NCI-H1417 (cell line): ENCODE results near the gene TMEM101.
A peak's percentile ranks its signal among the peaks of the same experiment; 100 is the strongest.
"Not testable (repeated sequence)": the region's sequence is repeated elsewhere in the genome, so short reads cannot be mapped to it uniquely, and the experiment has no call there.

ENCODE experiments used
- DNase-seq, 3 experiments: peaks; one replicate each; lab custom pipeline; 2025; lab: John Stamatoyannopoulos, UW

The TMEM101 gene

GRCh38 chr17:44000141-44000860 lies 14.5 kb downstream of the TMEM101 start:
- no peak for DNase-seq

- no peak for DNase-seq
These were observed 15.7 kb downstream of the TMEM101 start for GRCh38 chr17:43999024-43999423.

- no peak for DNase-seq
These were observed 16.2 kb downstream of the TMEM101 start for GRCh38 chr17:43998552-43998951.

GRCh38 chr17:43997180-43997579 lies 17.6 kb downstream of the TMEM101 start:
- not testable (repeated sequence) for DNase-seq

GRCh38 chr17:43995150-43995471 lies 19.7 kb downstream of the TMEM101 start:
- DNase-seq, result no peak

GRCh38 chr17:43994272-43995149 lies 20.3 kb downstream of the TMEM101 start:
- peak; percentile 36 to 74 (median 38) for DNase-seq

- no peak for DNase-seq
These were observed 22.1 kb downstream of the TMEM101 start for GRCh38 chr17:43992641-43993040.

GRCh38 chr17:43988301-43988700 lies 26.5 kb downstream of the TMEM101 start:
- peak in 1 of 3 experiments; percentile 74 for DNase-seq

GRCh38 chr17:43987131-43988021 lies 27.4 kb downstream of the TMEM101 start:
- DNase-seq, result peak in 1 of 3 experiments; percentile 8

GRCh38 chr17:43986225-43986981 lies 28.4 kb downstream of the TMEM101 start:
- no peak for DNase-seq

- no peak for DNase-seq
These were observed 30.2 kb downstream of the TMEM101 start for GRCh38 chr17:43984521-43984920.

- DNase-seq, result peak; percentile 7 to 61 (median 57)
These were observed 31.0 kb downstream of the TMEM101 start for GRCh38 chr17:43983515-43984411.

GRCh38 chr17:43983196-43983514 lies 31.6 kb downstream of the TMEM101 start:
- DNase-seq, result no peak

- DNase-seq, result peak in 1 of 3 experiments; percentile 5
These were observed 32.6 kb downstream of the TMEM101 start for GRCh38 chr17:43982171-43982570.

GRCh38 chr17:43979671-43980070 lies 35.1 kb downstream of the TMEM101 start:
- DNase-seq, result no peak

- DNase-seq, result no peak
These were observed 35.8 kb downstream of the TMEM101 start for GRCh38 chr17:43979011-43979410.

GRCh38 chr17:43978078-43978477 lies 36.7 kb downstream of the TMEM101 start:
- DNase-seq, result no peak

- no peak for DNase-seq
These were observed 37.6 kb downstream of the TMEM101 start for GRCh38 chr17:43976963-43977837.

GRCh38 chr17:43975898-43976297 lies 38.9 kb downstream of the TMEM101 start:
- no peak for DNase-seq
